Naive thymus-derived CD8-positive, alpha-beta T cell (primary cell): ENCODE measurements around the gene ZNF337. TPM values are rescaled to one million over a fixed set of nuclear protein-coding genes. Genes with fewer than 3 reads are reported as not detected.
A peak's percentile ranks its signal among the peaks of the same experiment; 100 is the strongest.
"Not testable (repeated sequence)": the region's sequence is repeated elsewhere in the genome, so short reads cannot be mapped to it uniquely, and the experiment has no call there.

Experiments used
- ATAC-seq, 2 donors: fragments of 150-1000 bp; cut with Tn5 transposase in 1 of 2; sonication (Bioruptor Pico), chemical (Tn5 transposase) in 1 of 2; 1 replicate in 1 of 2; 2 replicates in 1 of 2; pipeline ENCODE4 v1.10.0; 2021; ENCODE audit warnings: mild to moderate bottlenecking in 2 of 2, moderate library complexity in 2 of 2
- POLR2A ChIA-PET: fragments of 350-600 bp; sonication (Branson Sonifier 250); formaldehyde crosslinking; loops from one replicate; lab custom pipeline; 2021; ENCODE audit warnings: antibody characterized with exemption; lab: Charles Lee
- DNase-seq, 10 donors: peaks; one replicate each; pipeline versions ENCODE4 v3.0.0 to v3.0.0-alpha.2; 2020 to 2022
- H3K27ac Mint-ChIP-seq, 10 donors: one replicate each; pipeline ENCODE4 v1.8.0; 2020 to 2022; ENCODE audit warnings: mild to moderate bottlenecking in 10 of 10, mixed read lengths in 10 of 10, moderate library complexity in 4 of 10, inconsistent platforms in 1 of 10
- H3K27me3 Mint-ChIP-seq, 5 donors: one replicate each; pipeline ENCODE4 v1.8.0; 2021 to 2022; ENCODE audit warnings: mixed read lengths in 5 of 5
- H3K36me3 Mint-ChIP-seq, 3 donors: one replicate each; pipeline ENCODE4 v1.8.0; 2020 to 2022; ENCODE audit warnings: mixed read lengths in 3 of 3, mild to moderate bottlenecking in 2 of 3, inconsistent platforms in 1 of 3
- H3K4me1 Mint-ChIP-seq, 4 donors: one replicate each; pipeline ENCODE4 v1.8.0; 2021 to 2022; ENCODE audit warnings: mixed read lengths in 4 of 4
- H3K4me3 Mint-ChIP-seq, 10 donors: one replicate each; pipeline ENCODE4 v1.8.0; 2020 to 2022; ENCODE audit warnings: mild to moderate bottlenecking in 10 of 10, mixed read lengths in 10 of 10, moderate library complexity in 6 of 10, inconsistent platforms in 1 of 10
- H3K9me3 Mint-ChIP-seq, 9 donors: one replicate each; pipeline ENCODE4 v1.8.0; 2020 to 2022; ENCODE audit warnings: mixed read lengths in 9 of 9, mild to moderate bottlenecking in 3 of 9, inconsistent platforms in 1 of 9, moderate library complexity in 1 of 9
- polyA plus RNA-seq, 3 donors: library from polyadenylated mRNA; unstranded; fragments of 300-500 nt; fragmentation: Illumina TruSeq; gene quantifications; one replicate each; pipeline ENCODE4 v1.2.3, GENCODE V29; 2021
- total RNA-seq, 8 experiments: library from RNA in 2 of 8; stranded (reverse) in 2 of 8; gene quantifications; one replicate each; pipeline ENCODE4 v1.2.3 and lab custom pipeline; 2021 to 2026

The ZNF337 gene
- total and polyA plus RNA-seq, 5 experiments from 2014 or later = 4.4 to 40.9 (median 17.9) TPM

- H3K27me3 Mint-ChIP-seq = no peaks in the 10 kb centered on the region
- H3K4me1 Mint-ChIP-seq = peaks cover 13 to 33% (median 29%) of the 10 kb centered on the region in 4 donors
- DNase-seq (peak in 1 of 10 donors; percentile 60), ATAC-seq (no peak)
- H3K4me3 Mint-ChIP-seq = peak overlapping the region in 3 of 10 donors; percentile 56 to 84 (median 69)
- peak overlapping the region in 7 of 10 donors; percentile 43 to 96 (median 92) for H3K27ac Mint-ChIP-seq
- peaks cover 9 to 57% (median 39%) of the 10 kb centered on the region in 3 donors for H3K36me3 Mint-ChIP-seq
- POLR2A ChIA-PET = interaction anchor here (1.2 kb wide), 1 partner anchor 24 kb away, joined by 3 read pairs; no protein-coding TSS in a partner anchor
- peaks cover 20 to 83% (median 41%) of the 10 kb centered on the region in 9 donors for H3K9me3 Mint-ChIP-seq
Measured at GRCh38 chr20:25720285-25720684, 23.6 kb upstream of the ZNF337 start.

- peak in 9 of 10 donors; percentile 15 to 82 (median 49) for DNase-seq
- ATAC-seq, H3K27me3 Mint-ChIP-seq: not testable (repeated sequence)
- POLR2A ChIA-PET = interaction anchor here (0.7 to 2.1 kb wide), 3 partner anchors 12 to 163 kb away, joined by 3 to 7 read pairs (median 3); no protein-coding TSS in a partner anchor
- peaks cover 10 to 47% (median 29%) of the 10 kb centered on the region in 3 donors for H3K36me3 Mint-ChIP-seq
- H3K4me3 Mint-ChIP-seq = peak overlapping the region; percentile 32 to 86 (median 71)
- H3K9me3 Mint-ChIP-seq = peaks cover 16 to 76% (median 30%) of the 10 kb centered on the region in 9 donors
- H3K4me1 Mint-ChIP-seq = peaks cover 13 to 32% (median 26%) of the 10 kb centered on the region in 4 donors
- peak overlapping the region; percentile 77 to 96 (median 92) for H3K27ac Mint-ChIP-seq
Measured at GRCh38 chr20:25718896-25719809, 22.5 kb upstream of the ZNF337 start.

GRCh38 chr20:25707695-25708094 is 11.0 kb upstream of the ZNF337 start:
- ATAC-seq = no peak
- peak overlapping the region in 3 of 10 donors; percentile 40 to 84 (median 55) for H3K27ac Mint-ChIP-seq
- no peak for DNase-seq
- H3K4me1 Mint-ChIP-seq = peaks cover 21 to 41% (median 36%) of the 10 kb centered on the region in 4 donors
- H3K9me3 Mint-ChIP-seq = peaks cover 0 to 33% (median 22%) of the 10 kb centered on the region in 9 donors
- peak overlapping the region in 2 of 10 donors; percentile 54 to 55 for H3K4me3 Mint-ChIP-seq
- H3K27me3 Mint-ChIP-seq = no peaks in the 10 kb centered on the region
- POLR2A ChIA-PET = interaction anchor here (1.6 kb wide), 1 partner anchor 11 kb away, joined by 7 read pairs; no protein-coding TSS in a partner anchor
- peaks cover 5 to 28% (median 22%) of the 10 kb centered on the region in 3 donors for H3K36me3 Mint-ChIP-seq

GRCh38 chr20:25706793-25707192 is 10.1 kb upstream of the ZNF337 start:
- Mint-ChIP-seq H3K27me3 (no peaks in the 10 kb centered on the region), H3K27ac (peak overlapping the region; percentile 55 to 95 (median 84)), H3K4me1 (peaks cover 21 to 41% (median 37%) of the 10 kb centered on the region in 4 donors), H3K4me3 (peak overlapping the region; percentile 29 to 83 (median 68)), H3K36me3 (peaks cover 0 to 20% (median 14%) of the 10 kb centered on the region in 3 donors), H3K9me3 (peaks cover 0 to 31% (median 17%) of the 10 kb centered on the region in 9 donors)
- peak in 7 of 10 donors; percentile 14 to 42 (median 31) for DNase-seq
- ATAC-seq = peak; percentile 98 to 99
- POLR2A ChIA-PET = interaction anchor here (0.7 to 1.6 kb wide), 2 partner anchors 12 to 15 kb away, joined by 3 to 7 read pairs; no protein-coding TSS in a partner anchor

GRCh38 chr20:25705830-25706351 is 9.2 kb upstream of the ZNF337 start:
- POLR2A ChIA-PET = no interaction called here
- Mint-ChIP-seq H3K27ac (peak overlapping the region in 6 of 10 donors; percentile 59 to 95 (median 71)), H3K9me3 (peaks cover 0 to 29% (median 13%) of the 10 kb centered on the region in 9 donors), H3K36me3 (peaks cover 0 to 14% (median 9%) of the 10 kb centered on the region in 3 donors), H3K27me3 (no peaks in the 10 kb centered on the region), H3K4me1 (peaks cover 19 to 41% (median 35%) of the 10 kb centered on the region in 4 donors), H3K4me3 (no peak overlapping the region)
- ATAC-seq = no peak
- DNase-seq = no peak

- H3K27me3 Mint-ChIP-seq, DNase-seq, POLR2A ChIA-PET, ATAC-seq, H3K4me3 Mint-ChIP-seq: not testable (repeated sequence)
- Mint-ChIP-seq H3K9me3 (peaks cover 7 to 40% (median 20%) of the 10 kb centered on the region in 9 donors), H3K36me3 (peaks cover 0 to 20% (median 19%) of the 10 kb centered on the region in 3 donors), H3K27ac (peak overlapping the region in 1 of 10 donors; percentile 32), H3K4me1 (peaks cover 19 to 41% (median 34%) of the 10 kb centered on the region in 4 donors)
Measured at GRCh38 chr20:25704303-25704702, 7.7 kb upstream of the ZNF337 start.

- H3K4me1 Mint-ChIP-seq = peaks cover 13 to 33% (median 18%) of the 10 kb centered on the region in 4 donors
- H3K9me3 Mint-ChIP-seq = peaks cover 7 to 40% (median 20%) of the 10 kb centered on the region in 9 donors
- peaks cover 0 to 19% (median 17%) of the 10 kb centered on the region in 3 donors for H3K36me3 Mint-ChIP-seq
- POLR2A ChIA-PET, H3K4me3 Mint-ChIP-seq, H3K27me3 Mint-ChIP-seq, ATAC-seq, H3K27ac Mint-ChIP-seq, DNase-seq: not testable (repeated sequence)
Measured at GRCh38 chr20:25700835-25701234, 4.2 kb upstream of the ZNF337 start.

GRCh38 chr20:25699914-25700313 is 3.3 kb upstream of the ZNF337 start:
- Mint-ChIP-seq H3K27ac (no peak overlapping the region), H3K4me3 (no peak overlapping the region), H3K9me3 (peaks cover 7 to 40% (median 20%) of the 10 kb centered on the region in 9 donors), H3K4me1 (peaks cover 11 to 34% (median 22%) of the 10 kb centered on the region in 4 donors), H3K36me3 (peaks cover 0 to 19% (median 17%) of the 10 kb centered on the region in 3 donors), H3K27me3 (no peaks in the 10 kb centered on the region)
- DNase-seq (no peak), ATAC-seq (no peak)
- POLR2A ChIA-PET = interaction anchor here (0.7 kb wide), 1 partner anchor 476 kb away, joined by 3 read pairs; no protein-coding TSS in a partner anchor

- H3K9me3 Mint-ChIP-seq = peaks cover 4 to 24% (median 16%) of the 10 kb centered on the region in 9 donors
Measured at GRCh38 chr20:25697132-25697446, 436 bp upstream of the ZNF337 start.

GRCh38 chr20:25695532-25696370 is 902 bp downstream of the ZNF337 start:
- no peak for DNase-seq
- Mint-ChIP-seq H3K4me1 (peaks cover 21 to 54% (median 48%) of the 10 kb centered on the region in 4 donors), H3K27ac (peak overlapping the region; percentile 71 to 96 (median 85))

More at GRCh38 chr20:25697132-25697446, 436 bp upstream of the ZNF337 start:
- Mint-ChIP-seq H3K36me3 (peaks cover 3 to 17% (median 11%) of the 10 kb centered on the region in 3 donors), H3K27me3 (no peaks in the 10 kb centered on the region), H3K4me3 (peak overlapping the region; percentile 86 to 97 (median 95)), H3K27ac (peak overlapping the region; percentile 86 to 96 (median 94)), H3K4me1 (peaks cover 11 to 42% (median 36%) of the 10 kb centered on the region in 4 donors)
- ATAC-seq = no peak
- DNase-seq = no peak
- POLR2A ChIA-PET = interaction anchor here (1.0 kb wide), 1 partner anchor 54 kb away, joined by 3 read pairs; no protein-coding TSS in a partner anchor

GRCh38 chr20:25692499-25692898 is 4.2 kb downstream of the ZNF337 start:
- POLR2A ChIA-PET = interaction anchor here (1.0 kb wide), 1 partner anchor 14 kb away, joined by 3 read pairs; no protein-coding TSS in a partner anchor
- Mint-ChIP-seq H3K4me1 (peaks cover 23 to 55% (median 44%) of the 10 kb centered on the region in 4 donors), H3K27ac (peak overlapping the region in 3 of 10 donors; percentile 21 to 71 (median 39))

More at GRCh38 chr20:25695532-25696370, 902 bp downstream of the ZNF337 start:
- no peaks in the 10 kb centered on the region for H3K27me3 Mint-ChIP-seq
- H3K9me3 Mint-ChIP-seq = peaks cover 2 to 17% (median 12%) of the 10 kb centered on the region in 9 donors
- no peak for ATAC-seq
- POLR2A ChIA-PET = interaction anchor here (1.0 kb wide), 2 partner anchors 24 to 56 kb away, joined by 3 read pairs; no protein-coding TSS in a partner anchor
- peaks cover 9 to 16% (median 12%) of the 10 kb centered on the region in 3 donors for H3K36me3 Mint-ChIP-seq
- peak overlapping the region; percentile 86 to 97 (median 95) for H3K4me3 Mint-ChIP-seq

More at GRCh38 chr20:25692499-25692898, 4.2 kb downstream of the ZNF337 start:
- Mint-ChIP-seq H3K36me3 (peaks cover 0 to 32% (median 1%) of the 10 kb centered on the region in 3 donors), H3K27me3 (no peaks in the 10 kb centered on the region), H3K9me3 (no peaks in the 10 kb centered on the region), H3K4me3 (no peak overlapping the region)
- DNase-seq (no peak), ATAC-seq (no peak)
